Myocyte (in vitro differentiated cells): ENCODE data around the gene NUDT21. TPM values are rescaled to one million over a fixed set of nuclear protein-coding genes. Genes with fewer than 3 reads are reported as not detected.
"Not testable (repeated sequence)": the region's sequence is repeated elsewhere in the genome, so short reads cannot be mapped to it uniquely, and the experiment has no call there.

Experiments used
- DNase-seq: peaks from one replicate; pipeline ENCODE4 v3.0.0-alpha.2; 2012; ENCODE audit warnings: low read depth
- total RNA-seq: library from RNA; depleted of rRNA; stranded (reverse); fragments of >200 nt; gene quantifications from 2 replicates; pipeline ENCODE4 v1.2.3, GENCODE V29; 2014

Gene NUDT21
- total RNA-seq, 1 donor from 2014 or later: 46.5 TPM

DNA sequence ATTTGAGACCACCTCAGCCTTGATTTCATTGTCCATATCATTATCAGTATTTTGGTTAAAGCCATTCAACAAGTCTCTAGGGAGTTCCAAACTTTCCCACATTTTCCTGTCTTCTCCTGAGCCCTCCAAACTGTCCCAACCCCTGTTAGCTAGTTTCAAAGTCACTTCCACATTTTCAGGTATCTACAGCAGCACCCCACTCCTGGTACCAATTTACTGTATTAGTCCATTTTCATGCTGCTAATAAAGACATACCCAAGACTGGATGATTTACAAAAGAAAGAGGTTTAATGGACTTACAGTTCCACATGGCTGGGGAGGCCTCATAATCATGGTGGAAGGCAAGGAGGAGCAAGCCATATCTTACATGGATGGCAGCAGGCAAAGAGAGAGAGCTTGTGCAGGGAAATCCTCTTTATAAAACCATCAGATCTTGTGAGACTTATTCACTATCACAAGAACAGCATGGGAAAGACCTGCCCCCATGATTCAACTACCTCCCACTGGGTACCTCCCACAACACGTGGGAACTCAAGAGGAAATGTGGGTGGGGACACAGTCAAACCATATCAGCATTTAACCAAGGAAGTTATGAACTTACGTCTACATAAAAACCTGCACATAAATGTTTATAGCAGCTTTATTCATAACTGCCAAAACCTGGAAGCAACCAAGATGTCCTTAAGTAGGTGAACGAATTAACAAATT is 70.2 kb downstream of the NUDT21 start:
- not testable (repeated sequence) for DNase-seq

Other genes with a start within 250 kb of the NUDT21 start
- gene AMFR, start 25.8 kb downstream of the NUDT21 start, total RNA-seq: 220 and 233 TPM in 2 replicates
- gene OGFOD1, start 222 bp upstream of the NUDT21 start, total RNA-seq: 68.9 and 79.0 TPM in 2 replicates
- 27.2 and 32.9 TPM in 2 replicates for gene BBS2, start 68.7 kb upstream of the NUDT21 start, total RNA-seq
- not detected in 2 replicates for gene MT4, start 113.7 kb upstream of the NUDT21 start, total RNA-seq
- not detected in 2 replicates for gene MT3, start 138.2 kb upstream of the NUDT21 start, total RNA-seq
- 7.1 and 18.6 TPM in 2 replicates for gene MT2A, start 157.3 kb upstream of the NUDT21 start, total RNA-seq
- 24.7 and 26.6 TPM in 2 replicates for gene MT1E, start 174.4 kb upstream of the NUDT21 start, total RNA-seq
- gene MT1M, start 181.3 kb upstream of the NUDT21 start, total RNA-seq: not detected in 2 replicates
- not detected in 2 replicates for gene MT1A, start 187.3 kb upstream of the NUDT21 start, total RNA-seq
- gene MT1B, start 200.6 kb upstream of the NUDT21 start, total RNA-seq: not detected in 2 replicates
- gene MT1F, start 206.6 kb upstream of the NUDT21 start, total RNA-seq: not detected in 2 replicates
- not detected in 2 replicates for gene MT1G, start 216.7 kb upstream of the NUDT21 start, total RNA-seq
- not detected in 2 replicates for gene MT1H, start 218.5 kb upstream of the NUDT21 start, total RNA-seq
- 14.8 and 74.1 TPM in 2 replicates for gene MT1X, start 231.1 kb upstream of the NUDT21 start, total RNA-seq